ENCODE results near the gene GTPBP2. TPM values are rescaled to one million over a fixed set of nuclear protein-coding genes. Genes with fewer than 3 reads are reported as not detected.

Gene GTPBP2
- total RNA-seq, 1 donor from 2014 or later, result 81.4 TPM

- H3K4me3 Mint-ChIP-seq, result no peak overlapping the region
- no peaks in the 10 kb centered on the region for H3K27me3 Mint-ChIP-seq
Observed at GRCh38 chr6:43671011-43671800, 42.1 kb upstream of the GTPBP2 start.

GRCh38 chr6:43670623-43670986 lies 41.5 kb upstream of the GTPBP2 start:
- ChIA-PET CTCF (interaction anchor here (1.7 to 7.3 kb wide), 3 partner anchors 91 to 408 kb away, joined by 5 to 99 read pairs (median 12); partner anchors contain the start of gene VEGFA), POLR2A (interaction anchor here (1.0 to 1.4 kb wide), 3 partner anchors 41 to 100 kb away, joined by 3 to 5 read pairs (median 4); partner anchors contain the start of gene VEGFA)
- ATAC-seq (ENCODE audit: low read depth) (no peak), DNase-seq (no peak)
- no peak for TF ChIP-seq CTCF (IDR thresholded peaks at IDR 0.05)
- no peak overlapping the region for H3K27ac Mint-ChIP-seq
- peaks cover 18% of the 10 kb centered on the region for H3K4me1 Mint-ChIP-seq
- H3K27me3 Mint-ChIP-seq, result no peaks in the 10 kb centered on the region
- no peaks in the 10 kb centered on the region for H3K9me3 Mint-ChIP-seq
- H3K36me3 Mint-ChIP-seq (ENCODE audit: low read depth), result peaks cover 55% of the 10 kb centered on the region
- H3K4me3 Mint-ChIP-seq, result no peak overlapping the region
- intact Hi-C loops (cut with micrococcal nuclease), result no loop called here

More at GRCh38 chr6:43671011-43671800, 42.1 kb upstream of the GTPBP2 start:
- ChIA-PET CTCF (interaction anchor here (1.7 to 7.3 kb wide), 3 partner anchors 91 to 408 kb away, joined by 5 to 99 read pairs (median 12); partner anchors contain the start of gene VEGFA), POLR2A (interaction anchor here (1.3 to 1.4 kb wide), 2 partner anchors 43 to 99 kb away, joined by 4 to 5 read pairs; partner anchors contain the start of gene VEGFA)
- no peak for DNase-seq
- peaks cover 61% of the 10 kb centered on the region for H3K36me3 Mint-ChIP-seq (ENCODE audit: low read depth)
- peaks cover 18% of the 10 kb centered on the region for H3K4me1 Mint-ChIP-seq
- H3K27ac Mint-ChIP-seq, result no peak overlapping the region
- intact Hi-C loops (cut with micrococcal nuclease), result no loop called here
- no peak for ATAC-seq (ENCODE audit: low read depth)
- H3K9me3 Mint-ChIP-seq, result no peaks in the 10 kb centered on the region
- TF ChIP-seq CTCF (IDR thresholded peaks at IDR 0.05), result no peak

- no peak for TF ChIP-seq CTCF (IDR thresholded peaks at IDR 0.05)
- no peak overlapping the region for H3K4me3 Mint-ChIP-seq
- DNase-seq (no peak), ATAC-seq (ENCODE audit: low read depth) (no peak)
- peaks cover 18% of the 10 kb centered on the region for H3K4me1 Mint-ChIP-seq
- H3K27me3 Mint-ChIP-seq, result no peaks in the 10 kb centered on the region
- intact Hi-C loops (cut with micrococcal nuclease), result loop anchor here (5.0 kb wide), 1 partner anchor 332 kb away; no protein-coding TSS in a partner anchor
- no peaks in the 10 kb centered on the region for H3K9me3 Mint-ChIP-seq
- POLR2A ChIA-PET, result interaction anchor here (1.0 to 1.4 kb wide), 3 partner anchors 40 to 100 kb away, joined by 3 to 5 read pairs (median 4); partner anchors contain the start of gene VEGFA
- H3K27ac Mint-ChIP-seq, result peak overlapping the region; percentile 60
- peaks cover 50% of the 10 kb centered on the region for H3K36me3 Mint-ChIP-seq (ENCODE audit: low read depth)
- CTCF ChIA-PET, result interaction anchor here (0.8 to 7.3 kb wide), 9 partner anchors 13 to 409 kb away, joined by 3 to 99 read pairs (median 4); partner anchors contain the start of gene VEGFA
Observed at GRCh38 chr6:43669922-43670622, 41.0 kb upstream of the GTPBP2 start.

- intact Hi-C loops (cut with micrococcal nuclease), result loop anchor here (5.0 kb wide), 1 partner anchor 333 kb away; no protein-coding TSS in a partner anchor
- POLR2A ChIA-PET, result interaction anchor here (0.6 to 2.7 kb wide), 3 partner anchors 45 to 63 kb away, joined by 3 to 21 read pairs (median 5); no protein-coding TSS in a partner anchor
- no peak for DNase-seq
- ATAC-seq (ENCODE audit: low read depth), result no peak
- Mint-ChIP-seq H3K27me3 (no peaks in the 10 kb centered on the region), H3K27ac (peak overlapping the region; percentile 30), H3K4me1 (peaks cover 18% of the 10 kb centered on the region), H3K4me3 (no peak overlapping the region), H3K36me3 (ENCODE audit: low read depth) (peaks cover 42% of the 10 kb centered on the region), H3K9me3 (no peaks in the 10 kb centered on the region)
- TF ChIP-seq CTCF (IDR thresholded peaks at IDR 0.05), result no peak
- CTCF ChIA-PET, result interaction anchor here (0.8 to 7.3 kb wide), 11 partner anchors 14 to 410 kb away, joined by 3 to 99 read pairs (median 4); partner anchors contain the start of gene VEGFA
Observed at GRCh38 chr6:43669050-43669921, 40.2 kb upstream of the GTPBP2 start.
